HK-2 (cell line): ENCODE data around the gene NTN4.
"Not testable (repeated sequence)": the region's sequence is repeated elsewhere in the genome, so short reads cannot be mapped to it uniquely, and the experiment has no call there.

ENCODE experiments used
- DNase-seq: peaks from one replicate; pipeline ENCODE4 v3.0.0-alpha.2; 2018; ENCODE audit not compliant: unreplicated experiment

The NTN4 gene

GRCh38 chr12:95755261-95755865, 35.2 kb downstream of the NTN4 start:
- no peak for DNase-seq

GRCh38 chr12:95746062-95746461, 44.5 kb downstream of the NTN4 start:
- DNase-seq = not testable (repeated sequence)

GRCh38 chr12:95742586-95742985, 48.0 kb downstream of the NTN4 start:
- no peak for DNase-seq

- no peak for DNase-seq
Observed at GRCh38 chr12:95741635-95742034, 48.9 kb downstream of the NTN4 start.

- DNase-seq = no peak
Observed at GRCh38 chr12:95740751-95741150, 49.8 kb downstream of the NTN4 start.

- no peak for DNase-seq
Observed at GRCh38 chr12:95739561-95740313, 50.8 kb downstream of the NTN4 start.

- no peak for DNase-seq
Observed at GRCh38 chr12:95738024-95738611, 52.4 kb downstream of the NTN4 start.

GRCh38 chr12:95736631-95737030, 53.9 kb downstream of the NTN4 start:
- no peak for DNase-seq

GRCh38 chr12:95735728-95736127, 54.8 kb downstream of the NTN4 start:
- not testable (repeated sequence) for DNase-seq

GRCh38 chr12:95733141-95733825, 57.3 kb downstream of the NTN4 start:
- DNase-seq = no peak

GRCh38 chr12:95731519-95731958, 59.0 kb downstream of the NTN4 start:
- DNase-seq = no peak

GRCh38 chr12:95730457-95730856, 60.1 kb downstream of the NTN4 start:
- DNase-seq = no peak

- no peak for DNase-seq
Observed at GRCh38 chr12:95726903-95727302, 63.7 kb downstream of the NTN4 start.

GRCh38 chr12:95724767-95725166, 65.8 kb downstream of the NTN4 start:
- DNase-seq = no peak

- DNase-seq = no peak
Observed at GRCh38 chr12:95723693-95724384, 66.7 kb downstream of the NTN4 start.

GRCh38 chr12:95721320-95721719, 69.2 kb downstream of the NTN4 start:
- DNase-seq = no peak

GRCh38 chr12:95720146-95720545, 70.4 kb downstream of the NTN4 start:
- no peak for DNase-seq

- DNase-seq = no peak
Observed at GRCh38 chr12:95718772-95719171, 71.8 kb downstream of the NTN4 start.

GRCh38 chr12:95718006-95718431, 72.5 kb downstream of the NTN4 start:
- no peak for DNase-seq

GRCh38 chr12:95717316-95717928, 73.1 kb downstream of the NTN4 start:
- no peak for DNase-seq

- no peak for DNase-seq
Observed at GRCh38 chr12:95715177-95715576, 75.4 kb downstream of the NTN4 start.
